Activated T-cell treated with anti-CD3 and anti-CD28 coated beads for 24 hours (primary cell): ENCODE measurements around the gene SULT6B1.
A peak's percentile ranks its signal among the peaks of the same experiment; 100 is the strongest.
"Not testable (repeated sequence)": the region's sequence is repeated elsewhere in the genome, so short reads cannot be mapped to it uniquely, and the experiment has no call there.

Source experiments
- DNase-seq: peaks from one replicate; pipeline ENCODE4 v3.0.0-alpha.2; 2020; ENCODE audit warnings: low read depth

The SULT6B1 gene

DNA sequence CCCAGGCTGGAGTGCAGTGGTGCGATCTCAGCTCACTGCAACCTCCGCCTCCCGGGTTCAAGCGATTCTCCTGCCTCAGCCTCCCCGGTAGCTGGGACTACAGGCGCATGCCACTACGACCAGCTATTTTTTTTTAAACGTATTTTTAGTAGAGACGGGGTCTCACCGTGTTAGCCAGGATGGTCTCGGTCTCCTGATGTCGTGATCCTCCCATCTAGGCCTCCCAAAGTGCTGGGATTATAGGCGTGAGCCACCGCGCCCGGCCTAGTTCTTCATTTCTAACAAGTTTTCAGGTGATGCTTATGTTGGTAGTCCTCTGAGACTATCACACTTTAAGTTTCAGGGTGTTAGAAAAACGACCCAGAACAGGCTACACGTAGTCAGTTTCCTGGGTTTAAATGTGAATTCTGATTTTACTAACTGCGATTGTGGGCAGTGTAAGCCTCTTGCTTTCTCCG lies 7.4 kb upstream of the SULT6B1 start:
- not testable (repeated sequence) for DNase-seq

DNA sequence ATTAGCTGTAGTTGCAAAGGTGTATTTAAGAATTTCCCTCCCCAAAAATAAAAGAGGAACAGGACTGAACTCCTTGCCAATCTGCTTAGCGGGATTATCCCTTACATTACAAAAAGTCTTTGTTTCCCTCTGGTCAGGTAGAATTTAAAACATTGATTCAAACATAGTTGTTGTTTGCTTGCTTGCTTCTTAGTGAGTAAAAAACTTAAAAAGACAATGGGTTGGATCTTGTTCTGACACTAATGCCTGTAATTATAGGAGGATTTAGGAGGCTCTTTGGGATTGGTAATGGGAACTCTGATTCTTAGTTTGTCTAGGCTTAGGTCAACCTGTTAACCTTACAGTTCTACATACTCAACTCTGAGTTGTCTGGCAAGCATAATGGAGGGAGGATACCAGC lies 4.1 kb upstream of the SULT6B1 start:
- no peak for DNase-seq

DNA sequence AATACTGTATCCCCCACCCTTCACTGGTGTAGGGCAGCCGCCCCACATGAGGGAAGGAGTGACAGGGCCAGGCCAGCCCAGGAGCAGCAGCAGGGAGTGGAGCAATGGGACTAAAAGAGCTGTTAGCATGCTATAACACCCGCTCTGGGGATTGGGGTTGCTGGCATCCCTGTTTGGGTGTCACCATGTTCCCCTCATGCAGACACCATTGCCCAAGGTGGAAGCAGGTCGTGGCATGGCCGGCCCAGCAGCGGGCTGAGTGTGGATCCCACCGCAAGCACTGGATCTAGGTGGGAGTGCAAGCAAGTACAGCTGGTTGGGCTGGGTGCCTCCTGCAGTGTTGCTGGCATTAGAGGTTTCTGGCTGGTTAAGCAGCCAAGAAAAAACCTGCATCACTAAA lies 3.3 kb upstream of the SULT6B1 start:
- no peak for DNase-seq

DNA sequence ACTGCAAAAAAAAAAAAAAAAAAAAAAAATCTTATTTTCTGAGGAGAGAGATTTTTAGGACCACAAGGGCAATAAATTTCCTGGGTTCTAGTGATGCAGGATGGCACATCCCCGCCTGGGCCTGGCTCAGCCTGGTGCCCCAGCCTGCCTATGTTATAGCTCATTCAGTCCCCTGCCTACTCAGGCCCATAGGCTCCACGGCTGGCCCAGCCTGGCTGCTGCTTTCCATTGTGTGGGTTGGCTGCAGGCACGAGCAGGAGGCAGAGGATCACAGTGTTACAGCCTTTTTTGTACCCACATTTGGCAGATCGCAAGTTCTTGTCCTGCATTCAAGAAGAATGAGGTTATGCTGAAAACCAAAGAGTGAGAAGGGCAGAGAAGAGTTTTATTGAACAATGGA lies 2.8 kb upstream of the SULT6B1 start:
- DNase-seq: no peak

DNA sequence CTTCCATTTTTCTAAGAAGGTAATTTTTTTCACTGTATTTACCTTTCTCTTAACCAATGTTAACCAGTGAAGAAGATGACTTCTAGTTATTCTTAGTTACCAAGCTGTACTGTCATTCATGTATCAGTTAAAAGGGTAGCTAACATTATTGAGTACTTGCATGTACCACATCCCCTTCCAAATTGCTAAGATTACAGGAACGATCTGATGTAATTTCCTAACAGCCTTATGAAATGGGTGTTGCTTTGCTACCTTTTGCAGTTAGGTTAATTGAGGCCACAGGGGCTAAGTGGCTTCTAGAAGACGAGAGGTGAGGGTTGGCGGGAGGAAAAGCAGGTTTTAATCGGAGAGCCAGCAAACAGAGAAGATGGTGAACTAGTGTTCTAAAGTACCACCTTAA lies 1.8 kb upstream of the SULT6B1 start:
- no peak for DNase-seq

DNA sequence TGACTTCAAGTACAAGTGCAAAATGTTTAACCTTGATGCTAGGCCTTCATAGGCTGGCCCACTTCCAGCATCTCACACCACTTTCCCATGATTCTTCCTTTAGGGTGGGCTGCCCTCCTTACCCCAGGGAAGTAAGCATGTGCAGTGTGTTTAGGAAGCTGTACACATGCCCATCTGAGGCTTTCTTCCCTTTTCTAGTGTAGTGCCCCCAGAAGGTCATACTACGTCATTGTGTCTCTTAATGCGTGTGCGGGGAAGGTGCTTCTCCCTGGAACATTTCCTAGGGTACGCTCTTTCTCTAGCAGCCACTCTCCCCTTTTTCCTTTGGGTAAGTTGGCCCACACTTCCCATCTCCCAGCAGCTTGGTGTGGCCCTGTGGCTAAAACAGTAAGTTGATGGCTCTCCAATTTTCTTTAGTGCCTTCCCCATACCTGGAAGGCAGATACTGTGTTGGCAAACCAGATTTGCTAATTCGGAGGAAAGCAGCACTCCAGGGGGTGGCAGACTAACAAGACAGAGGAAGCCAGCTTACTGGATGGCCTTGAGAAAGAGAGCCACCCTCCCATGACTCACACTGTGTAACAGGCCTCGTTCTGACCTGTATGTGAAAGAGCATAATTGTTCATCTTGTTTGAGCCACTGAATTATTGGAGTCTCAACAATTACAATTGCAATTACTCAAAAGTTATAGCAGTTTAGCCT lies 1.1 kb upstream of the SULT6B1 start:
- DNase-seq: no peak

DNA sequence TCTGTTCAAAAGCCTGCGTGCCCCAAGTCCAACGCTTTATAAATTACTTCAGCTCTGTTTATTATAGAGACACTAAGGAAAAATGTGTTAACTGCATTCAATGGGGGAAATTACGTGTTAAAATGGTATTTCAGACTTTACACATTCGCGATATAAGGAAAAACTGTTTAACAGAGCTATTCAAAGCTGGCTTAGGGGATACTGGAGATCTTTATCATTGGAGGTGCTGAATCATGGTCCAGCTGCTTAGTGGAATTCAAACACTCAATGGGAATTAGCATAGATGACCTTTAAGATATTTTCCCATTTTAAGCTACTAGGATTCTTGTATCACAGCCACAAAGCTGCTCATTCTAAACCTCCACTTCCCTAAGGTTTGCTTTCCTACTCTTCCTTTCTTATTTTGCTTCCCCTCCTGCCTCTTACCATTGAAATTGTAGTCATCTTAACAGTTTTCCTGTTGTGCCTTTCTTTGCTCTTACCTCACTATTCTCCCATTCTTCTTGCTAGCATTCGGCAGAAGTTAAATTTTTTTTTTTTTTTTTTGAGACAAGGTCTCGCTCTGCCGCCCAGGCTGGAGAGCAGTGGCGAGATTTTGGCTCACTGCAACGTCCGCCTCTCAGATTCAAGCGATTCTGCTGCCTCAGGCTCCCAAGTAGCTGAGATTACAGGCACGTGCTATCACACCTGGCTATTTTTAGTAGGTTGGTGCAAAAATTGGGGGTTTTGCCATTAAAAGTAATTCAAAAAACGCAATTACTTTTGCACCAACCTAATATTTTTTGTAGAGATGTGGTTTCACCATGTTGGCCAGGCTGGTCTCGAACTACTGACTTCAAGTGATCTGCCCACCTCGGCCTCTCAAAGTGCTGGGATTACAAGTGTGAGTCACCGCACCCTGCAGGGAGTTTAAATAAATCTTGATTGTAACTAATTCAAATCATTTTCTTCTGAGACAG lies 6.5 kb downstream of the SULT6B1 start:
- no peak for DNase-seq

DNA sequence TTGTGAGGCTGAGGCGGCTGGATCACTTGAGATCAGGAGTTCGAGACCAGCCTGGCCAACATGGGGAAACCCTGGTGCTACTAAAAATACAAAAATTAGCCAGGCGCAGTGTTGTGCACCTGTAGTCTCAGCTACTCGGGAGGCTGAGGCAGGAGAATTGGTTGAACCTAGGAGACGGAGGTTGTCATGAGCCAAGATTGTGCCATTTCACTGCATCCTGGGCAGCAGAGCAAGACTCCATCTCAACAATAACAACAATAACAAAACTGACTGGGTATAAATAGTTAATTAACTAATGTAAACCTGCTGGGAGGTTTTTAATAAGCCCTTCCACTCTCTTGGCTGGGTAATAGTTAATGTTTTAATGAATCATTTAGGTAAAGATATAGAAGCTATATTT lies 7.8 kb downstream of the SULT6B1 start:
- DNase-seq: no peak

DNA sequence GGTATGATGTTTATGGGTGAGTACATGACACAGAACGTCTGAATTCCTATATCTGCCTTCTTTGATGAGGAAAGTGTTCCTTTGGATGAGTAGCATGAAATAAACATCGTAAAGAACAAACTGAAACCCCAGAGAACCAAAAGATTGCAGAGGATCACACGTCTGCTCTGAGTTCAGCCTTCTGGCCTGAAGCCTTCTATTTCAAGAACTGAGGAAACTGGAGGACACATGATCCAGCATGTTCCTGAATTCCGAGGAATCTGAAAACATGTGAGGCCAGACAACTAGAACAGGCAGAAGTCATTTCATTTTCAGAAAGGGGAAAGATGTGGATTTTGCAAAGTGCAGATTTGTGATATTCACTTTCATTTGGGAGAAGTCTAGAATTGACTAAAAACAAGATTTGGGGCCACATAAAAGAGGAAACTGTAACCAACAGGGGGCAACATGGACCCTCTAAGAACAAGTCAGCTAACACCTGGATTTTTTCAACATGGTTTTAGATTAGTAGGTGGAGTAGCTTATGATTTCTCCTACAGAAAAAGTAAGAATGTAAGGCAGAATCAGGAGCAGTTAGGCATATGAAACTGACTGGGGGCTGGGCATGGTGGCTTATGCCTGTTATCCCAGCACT lies 8.3 kb downstream of the SULT6B1 start:
- DNase-seq: no peak

DNA sequence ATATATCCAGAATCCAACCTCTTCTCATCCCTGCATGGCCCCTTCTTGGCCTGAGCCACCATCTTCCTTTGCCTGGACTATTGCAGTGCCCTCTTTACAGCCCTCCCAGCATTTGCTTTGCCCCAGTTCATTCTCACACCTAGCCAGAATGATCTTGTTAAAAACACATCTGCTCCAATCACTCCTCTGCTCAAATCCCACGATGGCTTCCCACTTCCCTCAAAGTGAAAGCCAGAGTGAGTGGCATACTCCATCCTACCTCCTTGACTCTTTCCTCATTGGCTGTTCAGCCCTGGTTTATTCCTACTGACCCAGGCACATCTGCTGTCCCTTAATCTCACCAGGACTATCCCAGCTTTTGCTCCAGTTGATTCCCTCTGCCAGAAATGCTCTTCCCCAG lies 14.7 kb downstream of the SULT6B1 start:
- DNase-seq: no peak

DNA sequence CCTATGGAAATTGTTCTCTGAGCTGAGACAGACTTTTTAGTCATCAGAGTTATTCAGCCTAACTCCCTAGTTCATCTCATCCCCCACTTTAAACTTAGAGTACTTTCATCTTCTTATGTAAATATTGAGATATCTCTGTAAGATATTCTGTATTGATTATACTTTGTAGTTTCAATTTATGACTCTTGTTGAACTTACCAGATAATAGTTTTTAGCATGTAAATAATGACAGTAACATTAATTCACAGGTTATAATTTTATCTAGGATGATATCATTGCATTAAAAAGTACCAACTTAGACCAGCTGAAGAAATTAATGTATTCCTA lies 16.9 kb downstream of the SULT6B1 start:
- DNase-seq: no peak

DNA sequence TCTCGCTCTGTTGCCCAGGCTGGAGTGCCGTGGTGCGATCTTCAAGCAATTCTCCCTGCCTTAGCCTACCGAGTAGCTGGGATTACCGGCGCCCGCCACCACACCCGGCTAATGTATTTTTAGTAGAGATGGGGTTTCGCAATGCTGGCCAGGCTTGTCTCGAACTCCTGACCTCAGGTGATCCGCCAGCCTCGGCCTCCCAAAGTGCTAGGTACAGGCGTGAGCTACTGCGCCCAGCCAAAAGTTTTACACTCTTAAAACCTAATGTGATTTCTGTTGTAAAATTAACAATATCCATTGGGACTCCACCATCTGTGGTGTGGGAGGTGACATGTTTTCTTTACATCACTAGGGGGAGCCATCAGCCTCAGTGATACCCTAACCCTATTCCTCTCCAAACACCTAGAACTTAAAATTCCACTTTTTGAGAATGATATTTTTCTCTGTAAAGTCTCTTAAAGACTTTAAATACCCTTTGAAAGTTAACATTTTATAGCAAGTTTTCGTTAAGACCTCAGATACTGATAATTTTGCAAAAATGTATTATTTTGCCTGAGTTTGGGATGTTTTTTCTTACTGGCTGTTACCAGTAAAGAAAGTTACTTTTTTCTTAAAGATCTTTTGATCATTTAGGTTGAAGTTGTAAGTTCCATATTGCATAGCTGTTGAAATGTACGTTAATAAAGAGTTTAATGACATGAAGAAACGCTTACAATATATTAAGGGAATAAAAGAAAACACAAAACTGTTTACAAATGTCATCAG lies 20.1 kb downstream of the SULT6B1 start:
- DNase-seq: peak; percentile 16

DNA sequence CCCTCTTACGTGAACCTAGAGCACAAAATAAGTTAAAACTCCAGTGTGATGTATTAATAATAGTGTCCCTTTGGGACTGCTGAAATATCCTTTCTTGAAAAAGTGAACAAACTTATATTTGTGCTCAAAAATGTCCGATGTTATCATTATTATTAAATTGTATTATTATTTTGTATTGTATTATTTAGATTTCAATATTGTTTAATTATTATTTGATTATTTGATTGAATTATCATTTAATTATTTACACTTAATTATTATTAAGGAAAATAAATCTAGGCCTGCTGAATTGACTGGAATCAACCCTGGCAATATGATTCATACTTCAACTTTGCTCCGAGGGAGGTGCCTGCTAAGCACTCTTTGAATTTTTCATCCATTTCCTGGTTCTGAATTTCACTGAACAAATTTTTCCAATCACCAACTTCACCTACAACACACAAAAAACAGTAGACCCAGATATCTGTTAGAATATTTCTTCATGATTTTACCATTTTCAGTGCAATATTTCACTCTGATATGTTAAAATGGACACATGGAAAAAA lies 20.8 kb downstream of the SULT6B1 start:
- no peak for DNase-seq

DNA sequence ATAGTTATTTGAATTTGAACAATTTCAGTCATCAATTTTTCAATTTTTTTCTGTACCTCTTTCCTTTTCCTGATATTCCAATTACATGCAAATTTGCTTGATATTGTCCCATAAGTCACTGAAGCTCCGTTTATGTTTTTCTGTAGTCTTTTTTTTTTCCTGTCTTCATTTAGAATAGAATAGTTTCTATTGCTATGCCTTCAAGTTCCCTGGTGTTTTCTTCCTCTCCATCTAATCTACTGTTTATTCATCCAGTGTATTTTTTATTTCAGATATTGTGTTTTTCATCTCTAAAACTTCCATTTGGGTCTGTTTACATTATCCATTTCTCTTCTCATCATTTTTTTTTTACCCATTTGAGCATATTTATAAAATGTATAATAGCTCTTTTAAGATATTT lies 23.7 kb downstream of the SULT6B1 start:
- no peak for DNase-seq

DNA sequence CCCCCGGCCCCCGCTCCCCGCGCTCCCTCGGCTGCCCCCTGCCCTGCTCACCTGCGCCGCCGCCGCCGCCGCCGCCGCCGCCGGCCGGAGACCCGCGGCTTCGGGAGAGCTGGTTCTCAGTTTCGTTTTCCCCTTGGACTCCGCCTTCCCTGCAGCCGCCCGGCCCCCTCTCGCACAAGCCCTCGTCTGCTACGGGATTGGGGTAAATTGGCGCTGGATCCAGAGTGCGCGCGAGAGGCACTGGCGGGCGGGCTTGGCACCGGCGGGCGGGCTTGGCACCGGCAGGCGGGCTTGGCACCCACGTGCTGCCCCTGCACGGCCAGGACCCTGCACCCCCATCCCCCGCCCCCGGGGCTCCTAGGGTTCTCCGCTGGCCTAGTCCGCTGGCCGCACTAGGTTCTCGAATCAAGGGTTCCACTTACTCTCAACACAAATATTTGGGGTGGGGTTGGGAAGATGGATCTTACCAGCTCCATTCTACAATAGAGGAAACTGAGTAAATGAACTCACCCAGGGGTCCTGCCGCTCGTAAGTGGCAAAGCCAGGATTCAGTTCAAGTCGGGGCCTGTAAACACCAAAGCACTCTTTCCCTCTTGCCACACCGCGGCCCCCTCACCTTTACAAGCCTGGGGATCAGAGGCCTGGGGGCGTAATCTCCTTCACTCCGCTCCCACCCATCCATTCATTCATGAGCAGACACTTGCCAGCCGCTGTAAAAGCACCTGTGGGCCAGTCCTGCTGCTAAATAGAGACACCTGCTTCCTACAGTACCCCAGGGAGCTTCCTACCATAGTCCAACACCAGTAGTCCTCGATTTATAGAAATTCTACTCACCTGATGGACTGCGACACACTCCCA lies 31.4 kb downstream of the SULT6B1 start, which contains the start of gene EIF2AK2:
TSS of gene EIF2AK2 (minus strand) at position 124 of the 858 bp plus-strand sequence. CDS start 9,174 bp downstream, outside the sequence.
- peak; percentile 65 for DNase-seq

DNA sequence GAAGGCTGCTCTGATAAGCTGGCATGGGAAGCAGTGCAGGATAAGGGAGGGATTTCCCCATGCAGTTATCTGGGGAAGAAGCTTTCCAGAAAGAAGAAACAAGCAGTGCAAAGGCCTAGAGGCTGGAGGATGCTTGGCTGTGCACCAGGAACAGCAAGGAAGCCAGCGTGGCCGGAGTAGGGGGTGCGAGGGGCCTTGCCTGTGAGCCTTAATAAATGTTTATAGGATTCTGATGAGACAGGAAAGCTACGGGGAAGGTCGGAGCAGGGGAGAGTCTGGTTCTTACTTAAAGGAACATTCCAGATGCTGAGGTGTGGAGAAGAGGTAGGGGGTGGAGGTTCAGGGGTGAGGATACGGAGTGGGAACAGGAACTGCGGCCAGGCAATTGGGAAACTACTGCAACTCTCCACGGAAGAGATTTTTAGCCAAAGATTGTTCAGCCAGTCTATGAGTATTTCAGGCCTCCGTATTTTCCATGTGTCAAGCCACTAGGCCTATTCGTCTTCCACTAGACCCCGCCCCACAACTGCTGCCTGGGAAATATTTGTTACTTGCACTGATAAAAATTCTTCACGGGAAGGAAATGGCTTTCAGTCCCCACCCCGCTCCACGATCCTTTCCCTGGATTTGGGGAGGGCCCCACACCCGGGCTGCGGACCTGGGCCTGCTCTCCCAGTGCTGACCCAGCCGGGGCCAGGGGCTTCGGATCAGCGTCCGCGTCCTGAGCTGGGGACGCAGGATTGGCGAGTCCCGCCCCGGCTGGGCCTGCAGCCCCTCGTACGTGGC lies 32.2 kb downstream of the SULT6B1 start:
- peak; percentile 14 for DNase-seq

DNA sequence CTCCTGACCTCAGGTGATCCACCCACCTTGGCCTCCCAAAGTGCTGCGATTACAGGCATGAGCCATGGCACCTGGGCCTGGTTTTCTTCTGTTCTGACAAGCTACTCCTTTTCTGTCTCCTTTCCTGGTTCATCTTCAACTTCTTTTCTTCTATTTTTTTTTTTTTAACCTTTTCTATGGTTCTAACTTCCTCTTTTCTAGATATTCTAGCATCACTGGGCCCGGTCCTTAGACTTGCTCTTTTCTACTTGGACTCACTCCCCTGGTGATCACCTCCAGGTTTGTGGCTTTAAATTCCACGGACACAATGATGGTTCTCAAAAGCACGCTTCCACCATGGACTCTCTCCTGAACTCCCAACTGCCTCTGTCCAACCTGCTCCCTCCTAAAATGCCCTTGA lies 33.7 kb downstream of the SULT6B1 start:
- no peak for DNase-seq

DNA sequence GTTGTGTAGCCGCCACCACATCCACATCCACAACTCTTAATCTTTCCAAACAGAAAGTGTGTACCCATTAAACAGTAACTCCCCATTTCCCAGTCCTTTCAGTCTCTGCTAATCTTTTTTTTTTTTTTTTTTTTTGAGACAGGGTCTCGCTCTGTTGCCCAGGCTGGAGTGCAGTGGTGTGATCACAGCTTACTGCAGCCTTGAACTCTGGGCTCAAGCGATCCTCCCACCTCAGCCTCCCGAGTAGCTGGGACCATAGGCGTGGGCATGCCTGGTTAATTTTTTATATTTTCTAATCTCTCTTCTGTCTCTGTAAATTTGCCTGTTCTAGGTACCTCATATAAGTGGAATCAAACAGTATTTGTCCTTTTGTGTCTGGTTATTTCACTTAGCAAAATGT lies 35.2 kb downstream of the SULT6B1 start:
- no peak for DNase-seq

DNA sequence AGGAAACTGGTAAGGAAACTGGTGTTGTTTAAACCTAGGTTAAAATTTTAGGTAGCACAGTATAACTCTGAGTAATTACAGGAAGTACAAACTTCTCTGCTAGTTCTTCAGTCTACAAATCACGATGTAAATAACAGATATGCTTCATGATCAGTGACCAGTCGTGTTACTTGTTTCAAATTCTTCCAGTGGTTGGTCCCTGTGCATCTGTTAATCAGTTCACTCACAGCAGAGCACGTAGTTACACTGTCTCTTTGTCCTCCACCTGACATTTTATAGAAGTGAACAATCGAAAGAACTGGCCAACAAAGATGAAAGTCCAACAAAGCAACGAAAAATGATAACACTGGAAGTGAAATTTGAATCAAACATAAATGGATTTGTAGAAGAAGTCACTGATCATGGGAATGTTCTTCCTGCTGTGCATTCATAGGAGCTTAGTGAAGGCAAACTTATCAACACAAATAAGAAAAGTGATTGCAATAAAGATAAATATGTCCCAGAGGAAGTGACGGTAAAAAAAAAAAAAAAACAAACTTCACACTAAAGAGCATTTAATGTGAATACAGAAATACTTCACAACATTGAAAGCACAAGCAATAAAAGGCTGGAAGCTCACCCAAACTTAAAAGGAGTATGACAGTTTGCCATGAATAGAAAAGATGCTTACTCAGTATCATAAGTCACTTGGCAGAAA lies 38.7 kb downstream of the SULT6B1 start:
- no peak for DNase-seq
